Measurements from ENCODE around the gene CASP4. TPM values are rescaled to one million over a fixed set of nuclear protein-coding genes. Genes with fewer than 3 reads are reported as not detected.

CASP4 gene
- total RNA-seq, 1 donor from 2014 or later, result not detected

DNA sequence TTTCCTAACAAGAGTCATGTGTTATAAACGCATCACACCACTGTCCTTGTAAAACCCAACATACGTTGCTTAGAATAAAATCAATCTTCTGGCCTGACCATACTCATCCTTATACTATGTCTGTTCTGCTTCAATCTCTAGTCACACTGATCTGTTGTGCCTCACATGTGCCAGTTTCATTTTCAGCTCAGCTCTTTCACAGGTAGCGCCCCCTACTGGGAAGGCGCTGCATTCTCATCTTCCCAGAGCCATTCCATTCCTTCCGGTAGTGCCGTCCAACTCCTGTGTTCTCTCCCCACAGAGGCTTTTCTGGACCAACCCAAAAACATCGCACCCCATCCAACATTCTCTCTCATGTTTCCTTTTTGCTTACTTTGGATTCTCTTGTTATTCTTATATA is 32.4 kb upstream of the CASP4 start:
- DNase-seq (ENCODE audit: low spot score), result peak; percentile 11
- H3K4me1 Mint-ChIP-seq (ENCODE audit: unreplicated experiment), result no peaks in the 10 kb centered on the region
- H3K27ac Mint-ChIP-seq (ENCODE audit: unreplicated experiment), result no peak overlapping the region
- H3K36me3 Mint-ChIP-seq (ENCODE audit: low read depth, unreplicated experiment), result no peaks in the 10 kb centered on the region
- no peaks in the 10 kb centered on the region for H3K9me3 Mint-ChIP-seq (ENCODE audit: unreplicated experiment)
- H3K27me3 Mint-ChIP-seq (ENCODE audit: unreplicated experiment), result no peaks in the 10 kb centered on the region
- H3K4me3 Mint-ChIP-seq (ENCODE audit: unreplicated experiment), result no peak overlapping the region
- TF ChIP-seq, protein P1, sequence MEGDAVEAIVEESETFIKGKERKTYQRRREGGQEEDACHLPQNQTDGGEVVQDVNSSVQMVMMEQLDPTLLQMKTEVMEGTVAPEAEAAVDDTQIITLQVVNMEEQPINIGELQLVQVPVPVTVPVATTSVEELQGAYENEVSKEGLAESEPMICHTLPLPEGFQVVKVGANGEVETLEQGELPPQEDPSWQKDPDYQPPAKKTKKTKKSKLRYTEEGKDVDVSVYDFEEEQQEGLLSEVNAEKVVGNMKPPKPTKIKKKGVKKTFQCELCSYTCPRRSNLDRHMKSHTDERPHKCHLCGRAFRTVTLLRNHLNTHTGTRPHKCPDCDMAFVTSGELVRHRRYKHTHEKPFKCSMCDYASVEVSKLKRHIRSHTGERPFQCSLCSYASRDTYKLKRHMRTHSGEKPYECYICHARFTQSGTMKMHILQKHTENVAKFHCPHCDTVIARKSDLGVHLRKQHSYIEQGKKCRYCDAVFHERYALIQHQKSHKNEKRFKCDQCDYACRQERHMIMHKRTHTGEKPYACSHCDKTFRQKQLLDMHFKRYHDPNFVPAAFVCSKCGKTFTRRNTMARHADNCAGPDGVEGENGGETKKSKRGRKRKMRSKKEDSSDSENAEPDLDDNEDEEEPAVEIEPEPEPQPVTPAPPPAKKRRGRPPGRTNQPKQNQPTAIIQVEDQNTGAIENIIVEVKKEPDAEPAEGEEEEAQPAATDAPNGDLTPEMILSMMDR (IDR thresholded peaks at IDR 0.05; ENCODE audit: unreplicated experiment), result peak; percentile 41

GRCh38 chr11:105000167-105000566 is 31.8 kb upstream of the CASP4 start:
- Mint-ChIP-seq H3K36me3 (ENCODE audit: low read depth, unreplicated experiment) (no peaks in the 10 kb centered on the region), H3K4me3 (ENCODE audit: unreplicated experiment) (no peak overlapping the region), H3K9me3 (ENCODE audit: unreplicated experiment) (no peaks in the 10 kb centered on the region), H3K27me3 (ENCODE audit: unreplicated experiment) (no peaks in the 10 kb centered on the region), H3K27ac (ENCODE audit: unreplicated experiment) (no peak overlapping the region), H3K4me1 (ENCODE audit: unreplicated experiment) (no peaks in the 10 kb centered on the region)
- peak; percentile 8 for DNase-seq (ENCODE audit: low spot score)
- TF ChIP-seq, protein P1 (IDR thresholded peaks at IDR 0.05; ENCODE audit: unreplicated experiment), result no peak

DNA sequence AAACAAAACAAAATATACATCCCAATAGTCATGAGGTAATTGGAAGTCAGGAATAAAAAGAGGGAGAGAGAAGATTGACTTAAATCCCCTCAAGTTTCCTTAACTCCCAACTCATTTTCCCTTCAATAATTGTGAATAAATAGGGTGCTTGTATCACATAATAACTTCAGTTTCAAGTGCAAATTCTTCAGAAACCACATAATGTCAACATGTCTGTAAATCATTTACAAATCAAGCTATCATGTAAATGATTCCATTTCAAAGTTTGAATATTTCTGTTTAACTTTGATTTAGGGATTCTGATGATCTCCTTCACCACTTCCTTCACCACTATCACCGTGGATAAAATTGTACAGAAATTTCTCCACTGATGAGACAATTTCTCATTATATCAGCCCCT is 31.3 kb upstream of the CASP4 start:
- no peak overlapping the region for H3K4me3 Mint-ChIP-seq (ENCODE audit: unreplicated experiment)
- no peaks in the 10 kb centered on the region for H3K9me3 Mint-ChIP-seq (ENCODE audit: unreplicated experiment)
- DNase-seq (ENCODE audit: low spot score), result no peak
- no peak overlapping the region for H3K27ac Mint-ChIP-seq (ENCODE audit: unreplicated experiment)
- no peaks in the 10 kb centered on the region for H3K27me3 Mint-ChIP-seq (ENCODE audit: unreplicated experiment)
- H3K36me3 Mint-ChIP-seq (ENCODE audit: low read depth, unreplicated experiment), result no peaks in the 10 kb centered on the region
- TF ChIP-seq, protein P1 (IDR thresholded peaks at IDR 0.05; ENCODE audit: unreplicated experiment), result no peak
- H3K4me1 Mint-ChIP-seq (ENCODE audit: unreplicated experiment), result no peaks in the 10 kb centered on the region

- TF ChIP-seq, protein P1 (IDR thresholded peaks at IDR 0.05; ENCODE audit: unreplicated experiment), result no peak
- no peaks in the 10 kb centered on the region for H3K4me1 Mint-ChIP-seq (ENCODE audit: unreplicated experiment)
- no peak for DNase-seq (ENCODE audit: low spot score)
- no peak overlapping the region for H3K4me3 Mint-ChIP-seq (ENCODE audit: unreplicated experiment)
- H3K27ac Mint-ChIP-seq (ENCODE audit: unreplicated experiment), result no peak overlapping the region
- no peaks in the 10 kb centered on the region for H3K27me3 Mint-ChIP-seq (ENCODE audit: unreplicated experiment)
- no peaks in the 10 kb centered on the region for H3K36me3 Mint-ChIP-seq (ENCODE audit: low read depth, unreplicated experiment)
- H3K9me3 Mint-ChIP-seq (ENCODE audit: unreplicated experiment), result no peaks in the 10 kb centered on the region
Measured at GRCh38 chr11:104997288-104997687, 28.9 kb upstream of the CASP4 start.

- DNase-seq (ENCODE audit: low spot score), result no peak
- Mint-ChIP-seq H3K36me3 (ENCODE audit: low read depth, unreplicated experiment) (no peaks in the 10 kb centered on the region), H3K4me1 (ENCODE audit: unreplicated experiment) (no peaks in the 10 kb centered on the region), H3K9me3 (ENCODE audit: unreplicated experiment) (no peaks in the 10 kb centered on the region), H3K27me3 (ENCODE audit: unreplicated experiment) (no peaks in the 10 kb centered on the region), H3K27ac (ENCODE audit: unreplicated experiment) (no peak overlapping the region), H3K4me3 (ENCODE audit: unreplicated experiment) (no peak overlapping the region)
- TF ChIP-seq, protein P1 (IDR thresholded peaks at IDR 0.05; ENCODE audit: unreplicated experiment), result no peak
Measured at GRCh38 chr11:104995001-104995408, 26.6 kb upstream of the CASP4 start.

Data from endothelial cell (in vitro differentiated cells).